Panc1 (cell line): ENCODE measurements around the gene CDH23. TPM values are rescaled to one million over a fixed set of nuclear protein-coding genes. Genes with fewer than 3 reads are reported as not detected.

Experiments
- ATAC-seq: fragments of 200-7000 bp; cut with Tn5 transposase; 2 replicates; pipeline ENCODE4 v1.9.1; 2020; ENCODE audit warnings: mild to moderate bottlenecking, moderate library complexity
- BruUV-seq: library from RNA; stranded (reverse); fragments of 400-500 nt; replicated peaks from 2 replicates; lab custom pipeline; 2021; lab: Mats Ljungman, UMichigan
- CTCF ChIA-PET: fragments of 300-600 bp; sonication (Branson Sonifier 250); formaldehyde crosslinking; loops from one replicate; lab custom pipeline; 2022; ENCODE audit warnings: antibody characterized with exemption; lab: Charles Lee
- POLR2A ChIA-PET: fragments of 300-600 bp; sonication (Branson Sonifier 250); formaldehyde crosslinking; loops from one replicate; lab custom pipeline; 2022; ENCODE audit warnings: antibody characterized with exemption; lab: Charles Lee
- DNase-seq: peaks from one replicate; pipeline ENCODE4 v3.0.0-alpha.2; 2010; ENCODE audit warnings: low read depth, low spot score
- H3K27ac ChIP-seq: 2 replicates; pipeline ENCODE4 v1.5.1; 2011; ENCODE audit warnings: mild to moderate bottlenecking, low read length, inconsistent platforms
- H3K27me3 ChIP-seq: fragments of 200-500 bp; sonication (Bioruptor generic); 2 replicates; pipeline ENCODE4 v1.6.0; 2014; ENCODE audit warnings: low read length, inconsistent platforms; ENCODE audit not compliant: control insufficient read depth, insufficient read depth
- H3K36me3 ChIP-seq: fragments of 200-500 bp; sonication (Bioruptor generic); 2 replicates; pipeline ENCODE4 v1.5.1; 2014; ENCODE audit warnings: inconsistent platforms, mild to moderate bottlenecking, low read length, moderate library complexity; ENCODE audit not compliant: control insufficient read depth, insufficient read depth
- H3K4me1 ChIP-seq: 2 replicates; pipeline ENCODE4 v1.5.1; 2011; ENCODE audit warnings: inconsistent platforms, mild to moderate bottlenecking, low read length, moderate library complexity; ENCODE audit not compliant: control insufficient read depth, insufficient read depth
- H3K4me3 ChIP-seq, 2 experiments: 2 replicates each; pipeline ENCODE4 v1.5.1; 2011 to 2012; ENCODE audit warnings: low read depth in 2 of 2, low read length in 2 of 2, mild to moderate bottlenecking in 2 of 2, inconsistent platforms in 1 of 2, moderate library complexity in 1 of 2
- H3K9me3 ChIP-seq: fragments of 200-500 bp; sonication (Bioruptor generic); 2 replicates; pipeline ENCODE4 v1.5.1; 2014; ENCODE audit warnings: low read depth, mild to moderate bottlenecking, inconsistent platforms, low read length, moderate library complexity; ENCODE audit not compliant: control insufficient read depth, insufficient read depth
- POLR2AphosphoS5 ChIP-seq: IDR thresholded peaks from 2 replicates; pipeline ENCODE4 v1.6.1; 2012; ENCODE audit warnings: mild to moderate bottlenecking, low read depth, low read length, moderate library complexity
- REST ChIP-seq, 2 experiments: IDR thresholded peaks; 2 replicates each; pipeline ENCODE4 v1.6.1; 2011 to 2012; ENCODE audit warnings: low read depth in 2 of 2, control low read depth in 1 of 2, low read length in 1 of 2, mild to moderate bottlenecking in 1 of 2, moderate library complexity in 1 of 2; ENCODE audit not compliant: insufficient read depth in 1 of 2
- SIN3A ChIP-seq: IDR thresholded peaks from 2 replicates; pipeline ENCODE4 v1.6.1; 2012; ENCODE audit warnings: low read depth, mild to moderate bottlenecking, low read length, moderate library complexity, borderline replicate concordance; ENCODE audit not compliant: insufficient read depth
- TCF7L2 ChIP-seq: IDR thresholded peaks from 2 replicates; pipeline ENCODE4 v1.6.1; 2011; ENCODE audit warnings: mild to moderate bottlenecking, low read depth, low read length, inconsistent platforms
- in situ Hi-C: cut with HindIII; loops from 2 replicates; pipeline ENCODE4 v1.10.0; 2016; ENCODE audit warnings: low sequenced_read_pairs, low pct_unique_long_range_greater_than_20kb
- intact Hi-C: fragments of 100-400 bp; cut with micrococcal nuclease; formaldehyde crosslinking; loops from one replicate; pipeline ENCODE4 v1.10.0; 2022; ENCODE audit not compliant: unreplicated experiment
- total RNA-seq: library from RNA; stranded (reverse); gene quantifications from one replicate; pipeline ENCODE4 v1.2.1, GENCODE V29; 2021; ENCODE audit not compliant: unreplicated experiment
- TF ChIP-seq, protein P1 (sequence below): fragments of 450-650 bp; IDR thresholded peaks from 2 replicates; pipeline ENCODE4 v1.5.1; 2017; ENCODE audit warnings: mild to moderate bottlenecking

The CDH23 gene
- total RNA-seq, 1 experiment from 2014 or later: 2.7 TPM

- Histone ChIP-seq H3K36me3 (no peaks in the 10 kb centered on the region), H3K4me3 (no peak overlapping the region), H3K27me3 (peaks cover 7% of the 10 kb centered on the region; the same call in 1 of the 2 replicates), H3K9me3 (no peaks in the 10 kb centered on the region), H3K4me1 (no peaks in the 10 kb centered on the region), H3K27ac (no peak overlapping the region)
- TF ChIP-seq SIN3A (no peak), POLR2AphosphoS5 (no peak)
- ChIA-PET CTCF (no interaction called here), POLR2A (no interaction called here)
- intact Hi-C loops (no loop called here), in situ Hi-C loops (no loop called here)
- DNase-seq (no peak), ATAC-seq (no peak)
- no TSS peak for BruUV-seq
Measured at GRCh38 chr10:71473671-71474599, 77.2 kb downstream of the CDH23 start.

DNA sequence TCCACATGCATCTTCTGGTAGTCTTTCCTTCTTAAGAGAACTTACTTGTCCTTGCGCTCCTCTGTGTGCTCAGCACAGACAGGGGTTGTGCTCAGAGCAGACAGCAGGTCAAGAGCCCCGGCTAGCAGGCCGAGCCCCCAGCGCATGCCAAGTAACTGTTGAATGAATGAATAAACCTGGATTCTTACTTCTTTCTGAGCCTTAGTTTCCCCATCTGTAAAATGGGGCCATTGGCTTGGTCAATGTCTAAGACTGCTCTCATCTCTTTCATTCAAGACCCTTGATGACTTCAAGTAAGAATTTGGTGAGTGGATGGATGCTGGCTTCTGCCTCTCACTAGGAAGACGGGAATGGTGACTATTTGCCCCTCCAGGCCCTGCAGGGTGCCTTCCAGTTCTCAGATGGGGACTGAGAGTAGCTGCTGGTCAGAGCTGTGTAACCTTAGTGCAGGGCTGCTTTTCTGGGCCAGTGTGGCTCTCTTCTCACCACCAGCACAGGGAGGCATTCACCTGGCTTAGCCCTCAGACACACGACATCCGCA is 78.1 kb downstream of the CDH23 start:
- in situ Hi-C loops: no loop called here
- Histone ChIP-seq H3K36me3 (no peaks in the 10 kb centered on the region), H3K27ac (no peak overlapping the region), H3K4me3 (no peak overlapping the region), H3K9me3 (no peaks in the 10 kb centered on the region), H3K4me1 (no peaks in the 10 kb centered on the region), H3K27me3 (peaks cover 14% of the 10 kb centered on the region; the same call in 1 of the 2 replicates)
- ChIA-PET CTCF (no interaction called here), POLR2A (no interaction called here)
- intact Hi-C loops: no loop called here
- no peak for TF ChIP-seq SIN3A
- no peak for TF ChIP-seq REST (IDR thresholded peaks at IDR 0.05; ENCODE audit: insufficient read depth in 1 of 2, low read depth in 2 of 2, low read length in 1 of 2)
- TF ChIP-seq, protein P1, sequence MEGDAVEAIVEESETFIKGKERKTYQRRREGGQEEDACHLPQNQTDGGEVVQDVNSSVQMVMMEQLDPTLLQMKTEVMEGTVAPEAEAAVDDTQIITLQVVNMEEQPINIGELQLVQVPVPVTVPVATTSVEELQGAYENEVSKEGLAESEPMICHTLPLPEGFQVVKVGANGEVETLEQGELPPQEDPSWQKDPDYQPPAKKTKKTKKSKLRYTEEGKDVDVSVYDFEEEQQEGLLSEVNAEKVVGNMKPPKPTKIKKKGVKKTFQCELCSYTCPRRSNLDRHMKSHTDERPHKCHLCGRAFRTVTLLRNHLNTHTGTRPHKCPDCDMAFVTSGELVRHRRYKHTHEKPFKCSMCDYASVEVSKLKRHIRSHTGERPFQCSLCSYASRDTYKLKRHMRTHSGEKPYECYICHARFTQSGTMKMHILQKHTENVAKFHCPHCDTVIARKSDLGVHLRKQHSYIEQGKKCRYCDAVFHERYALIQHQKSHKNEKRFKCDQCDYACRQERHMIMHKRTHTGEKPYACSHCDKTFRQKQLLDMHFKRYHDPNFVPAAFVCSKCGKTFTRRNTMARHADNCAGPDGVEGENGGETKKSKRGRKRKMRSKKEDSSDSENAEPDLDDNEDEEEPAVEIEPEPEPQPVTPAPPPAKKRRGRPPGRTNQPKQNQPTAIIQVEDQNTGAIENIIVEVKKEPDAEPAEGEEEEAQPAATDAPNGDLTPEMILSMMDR: no peak
- TF ChIP-seq TCF7L2: no peak
- no peak for DNase-seq
- no peak for ATAC-seq
- BruUV-seq: no TSS peak
